GM18526 (cell line): Measurements from ENCODE around the gene GLYR1.

ENCODE experiments used
- POLR2A ChIP-seq: IDR thresholded peaks from 3 replicates; pipeline ENCODE4 v1.6.1; 2011; ENCODE audit not compliant: insufficient read length; ENCODE audit errors: extremely low read depth

Gene GLYR1

GRCh38 chr16:4753227-4753626 is 93.9 kb downstream of the GLYR1 start:
- TF ChIP-seq POLR2A, result no peak
